H1 (cell line): ENCODE data around the gene CHI3L2. TPM values are rescaled to one million over a fixed set of nuclear protein-coding genes. Genes with fewer than 3 reads are reported as not detected.

Experiments used
- SIX5 ChIP-seq: IDR thresholded peaks from 2 replicates; pipeline ENCODE4 v1.6.1; 2011; ENCODE audit warnings: mild to moderate bottlenecking, low read depth, low read length
- polyA plus RNA-seq, 7 experiments: library from polyadenylated mRNA; depleted of rRNA in 3 of 7; stranded (reverse) in 5 of 7; unstranded in 2 of 7; fragments of >200 nt in 5 of 7; fragments of 200-250 nt in 2 of 7; gene quantifications; 1 replicate in 5 of 7; 2 replicates in 1 of 7; 4 replicates in 1 of 7; pipeline versions ENCODE4 v1.2.1 to v1.2.3, GENCODE V29; 2011 to 2013; ENCODE audit warnings: missing spikeins in 2 of 7, mixed read lengths in 2 of 7
- total RNA-seq: library from RNA; stranded (reverse); fragmentation: NEBNext Ultra II Directional; extraction: Animal tissue kit (Norgen Biotek cat#: 25700); gene quantifications from 2 replicates; pipeline ENCODE4 v1.2.1, GENCODE V29; 2021

CHI3L2 gene
- total and polyA plus RNA-seq, 2 of the 8 experiments (the other 6 are each of a cell fraction or from before 2014, with no cell fraction given) = not detected

DNA sequence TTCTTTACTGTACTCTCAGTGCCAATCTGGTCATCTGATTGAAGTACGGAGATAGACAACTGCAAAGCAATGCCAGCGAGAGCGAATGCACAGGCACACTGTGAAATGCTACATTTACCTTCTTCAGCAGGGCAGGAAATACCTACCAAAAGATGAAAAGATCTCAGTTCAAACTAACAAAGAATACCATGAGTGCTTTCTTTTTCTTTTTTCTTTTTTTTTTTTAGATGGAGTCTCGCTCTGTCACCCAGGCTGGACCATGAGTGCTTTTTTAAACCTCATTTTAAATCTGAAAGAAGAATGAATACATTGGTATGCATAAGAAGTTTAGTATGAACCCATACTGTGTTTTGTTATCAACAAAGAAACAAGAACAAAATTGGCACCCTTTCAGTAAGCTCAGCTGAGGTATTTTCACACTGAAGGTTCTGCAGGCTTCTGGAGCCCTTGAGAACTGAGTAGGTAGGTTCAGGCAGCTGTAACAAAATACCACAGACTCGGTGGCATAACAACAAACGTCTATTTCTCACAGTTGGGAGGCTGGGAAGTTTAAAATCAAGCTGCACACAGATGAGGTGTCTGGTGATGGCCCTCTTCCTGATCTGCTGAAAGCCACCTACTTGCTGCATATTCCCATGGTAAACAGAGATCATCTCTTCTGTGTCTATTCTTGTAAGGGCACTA lies 1.7 kb upstream of the CHI3L2 start (continued):
- no peak for TF ChIP-seq SIX5
